H1 (cell line): Measurements from ENCODE around the gene MAP1B. TPM values are rescaled to one million over a fixed set of nuclear protein-coding genes. Genes with fewer than 3 reads are reported as not detected.

Experiments
- CTCF ChIA-PET: fragments of 300-600 bp; sonication (Branson Sonifier 250); formaldehyde crosslinking; loops from one replicate; lab custom pipeline; 2021; ENCODE audit not compliant: partially characterized antibody; lab: Charles Lee
- POLR2A ChIA-PET: fragments of 300-600 bp; sonication (Branson Sonifier 250); formaldehyde crosslinking; loops from one replicate; lab custom pipeline; 2021; ENCODE audit warnings: inconsistent platforms; ENCODE audit not compliant: partially characterized antibody; lab: Charles Lee
- DNase-seq, 2 experiments: peaks; one replicate each; pipeline versions ENCODE4 v3.0.0 to v3.0.0-alpha.2; 2010 to 2022; ENCODE audit warnings: low spot score in 2 of 2, low read depth in 1 of 2, mixed read lengths in 1 of 2
- FAIRE-seq: peaks from 2 replicates; lab custom pipeline; 2011; peaks lifted over from hg19 to GRCh38; lab: Jason Lieb, UNC
- H2AFZ ChIP-seq: 2 replicates; pipeline ENCODE4 v1.8.1; 2012; ENCODE audit warnings: low read length, inconsistent platforms
- H2AK5ac ChIP-seq: 2 replicates; pipeline ENCODE4 v1.6.1; 2013; ENCODE audit warnings: low read depth, low read length
- H2BK120ac ChIP-seq: replicated peaks from 2 replicates; pipeline ENCODE3; 2013; ENCODE audit warnings: low read depth, low read length, inconsistent platforms
- H2BK12ac ChIP-seq: 2 replicates; pipeline ENCODE4 v1.6.1; 2013; ENCODE audit warnings: low read depth, low read length
- H2BK15ac ChIP-seq: 2 replicates; pipeline ENCODE4 v1.6.1; 2013; ENCODE audit warnings: low read length
- H2BK20ac ChIP-seq: 2 replicates; pipeline ENCODE4 v1.6.1; 2013; ENCODE audit warnings: low read length
- H2BK5ac ChIP-seq: 2 replicates; pipeline ENCODE4 v1.6.1; 2013; ENCODE audit warnings: low read depth, low read length
- H3K14ac ChIP-seq: 2 replicates; pipeline ENCODE4 v1.6.1; 2013; ENCODE audit warnings: inconsistent platforms; ENCODE audit not compliant: insufficient read length
- H3K18ac ChIP-seq: 2 replicates; pipeline ENCODE4 v1.6.1; 2013; ENCODE audit warnings: low read length; ENCODE audit errors: extremely low read depth
- H3K23ac ChIP-seq: 2 replicates; pipeline ENCODE4 v1.6.1; 2013; ENCODE audit warnings: inconsistent platforms; ENCODE audit not compliant: insufficient read length
- H3K23me2 ChIP-seq: 2 replicates; pipeline ENCODE4 v1.6.1; 2013; ENCODE audit warnings: low read depth, low read length
- H3K27ac ChIP-seq: 2 replicates; pipeline ENCODE4 v1.6.1; 2011; ENCODE audit warnings: low read depth, low read length, inconsistent platforms
- H3K27me3 ChIP-seq, 4 experiments: replicated peaks in 1 of 4; 1 replicate in 1 of 4; 2 replicates in 3 of 4; pipeline versions ENCODE4 v1.6.1 to v1.8.1; 2011 to 2013; ENCODE audit warnings: low read length in 3 of 4, mild to moderate bottlenecking in 3 of 4, inconsistent platforms in 2 of 4, mixed read lengths in 2 of 4, moderate library complexity in 1 of 4; ENCODE audit not compliant: control insufficient read depth in 3 of 4, insufficient read depth in 3 of 4; ENCODE audit errors: extremely low read depth in 1 of 4
- H3K36me3 ChIP-seq, 4 experiments: 2 replicates each; pipeline versions ENCODE4 v1.6.1 to v1.8.1; 2011 to 2013; ENCODE audit warnings: mild to moderate bottlenecking in 4 of 4, low read length in 3 of 4, moderate library complexity in 2 of 4, control low read depth in 1 of 4, inconsistent platforms in 1 of 4; ENCODE audit not compliant: insufficient read depth in 4 of 4, control insufficient read depth in 2 of 4
- H3K4ac ChIP-seq: replicated peaks from 2 replicates; pipeline ENCODE3; 2013; ENCODE audit warnings: low read length, low read depth, mixed read lengths, inconsistent platforms; ENCODE audit not compliant: insufficient read length
- H3K4me1 ChIP-seq, 4 experiments: replicated peaks in 1 of 4; 1 replicate in 1 of 4; 2 replicates in 3 of 4; pipeline versions ENCODE4 v1.6.1 to v1.8.1; 2011 to 2013; ENCODE audit warnings: low read length in 3 of 4, inconsistent platforms in 2 of 4, mixed read lengths in 1 of 4; ENCODE audit not compliant: insufficient read depth in 4 of 4, control insufficient read depth in 3 of 4
- H3K4me2 ChIP-seq, 2 experiments: 2 replicates each; pipeline versions ENCODE4 v1.6.1 to v1.8.1; 2011 to 2013; ENCODE audit warnings: low read depth in 2 of 2, low read length in 2 of 2, control low read depth in 1 of 2, inconsistent platforms in 1 of 2, mild to moderate bottlenecking in 1 of 2; ENCODE audit not compliant: insufficient read depth in 1 of 2
- H3K4me3 ChIP-seq, 4 experiments: fragments of 200-600, 300-600 bp in 1 of 4; sonication (generic), shearing (Covaris generic), sonication (Bioruptor Twin) in 1 of 4; 2 replicates each; pipeline versions ENCODE4 v1.5.1 to v1.8.1; 2011 to 2016; ENCODE audit warnings: low read length in 4 of 4, low read depth in 3 of 4, control low read depth in 2 of 4, inconsistent platforms in 2 of 4, mild to moderate bottlenecking in 2 of 4, mixed read lengths in 1 of 4, moderate library complexity in 1 of 4; ENCODE audit not compliant: insufficient read depth in 2 of 4; ENCODE audit errors: extremely low read depth in 1 of 4
- H3K56ac ChIP-seq: replicated peaks from 2 replicates; pipeline ENCODE3; 2013; ENCODE audit warnings: low read depth, mild to moderate bottlenecking, mixed read lengths, low read length, inconsistent platforms; ENCODE audit not compliant: insufficient read length
- H3K79me1 ChIP-seq: 2 replicates; pipeline ENCODE4 v1.6.1; 2013; ENCODE audit warnings: low read depth, low read length, control low read depth
- H3K79me2 ChIP-seq, 2 experiments: 2 replicates each; pipeline versions ENCODE4 v1.6.1 to v1.8.1; 2012 to 2013; ENCODE audit warnings: low read length in 2 of 2, mild to moderate bottlenecking in 2 of 2, inconsistent platforms in 1 of 2; ENCODE audit not compliant: insufficient read depth in 2 of 2, control insufficient read depth in 1 of 2
- H3K9ac ChIP-seq, 4 experiments: replicated peaks in 1 of 4; 1 replicate in 1 of 4; 2 replicates in 3 of 4; pipeline versions ENCODE4 v1.6.1 to v1.8.1; 2011 to 2013; ENCODE audit warnings: low read depth in 3 of 4, low read length in 3 of 4, control low read depth in 2 of 4, mild to moderate bottlenecking in 2 of 4, moderate library complexity in 2 of 4, inconsistent platforms in 1 of 4; ENCODE audit errors: extremely low read depth in 1 of 4
- H3K9me3 ChIP-seq, 2 experiments: 2 replicates each; pipeline versions ENCODE4 v1.6.1 to v1.8.1; 2012 to 2013; ENCODE audit warnings: mild to moderate bottlenecking in 2 of 2, moderate library complexity in 2 of 2, control low read depth in 1 of 2, inconsistent platforms in 1 of 2, low read depth in 1 of 2, low read length in 1 of 2, mixed read lengths in 1 of 2; ENCODE audit not compliant: insufficient read depth in 2 of 2
- H4K20me1 ChIP-seq, 2 experiments: replicated peaks in 1 of 2; 2 replicates each; pipeline versions ENCODE3 to v1.8.1; 2011 to 2013; ENCODE audit warnings: inconsistent platforms in 2 of 2, low read length in 2 of 2, mild to moderate bottlenecking in 1 of 2; ENCODE audit not compliant: insufficient read depth in 2 of 2, control insufficient read depth in 1 of 2
- H4K5ac ChIP-seq: 2 replicates; pipeline ENCODE4 v1.6.1; 2013; ENCODE audit warnings: low read length, low read depth, mixed read lengths, inconsistent platforms; ENCODE audit not compliant: insufficient read length
- H4K8ac ChIP-seq: 2 replicates; pipeline ENCODE4 v1.8.0; 2013; ENCODE audit warnings: mild to moderate bottlenecking, moderate library complexity, low read length, inconsistent platforms; ENCODE audit not compliant: insufficient read depth; ENCODE audit errors: extremely low read depth
- H4K91ac ChIP-seq: replicated peaks from 2 replicates; pipeline ENCODE3; 2013; ENCODE audit warnings: low read length, mixed read lengths, inconsistent platforms; ENCODE audit not compliant: insufficient read length
- WGBS, 2 experiments: shearing (Covaris generic) in 1 of 2; methylation state at CpG; one replicate each; pipeline versions ENCODE4 v1.1.6 to v1.1.7; 2013 to 2015; ENCODE audit warnings: low lambda C conversion rate in 2 of 2, mixed read lengths in 2 of 2, inconsistent platforms in 1 of 2, low coverage in 1 of 2, missing lambda C conversion rate in 1 of 2; ENCODE audit not compliant: insufficient replicate concordance in 2 of 2, insufficient coverage in 1 of 2, insufficient read length in 1 of 2; ENCODE audit errors: extremely low coverage in 1 of 2, missing lambda C conversion rate in 1 of 2; 5-methylcytosine and 5-hydroxymethylcytosine counted together
- polyA plus RNA-seq, 7 experiments: library from polyadenylated mRNA; depleted of rRNA in 3 of 7; stranded (reverse) in 5 of 7; unstranded in 2 of 7; fragments of >200 nt in 5 of 7; fragments of 200-250 nt in 2 of 7; gene quantifications; 1 replicate in 5 of 7; 2 replicates in 1 of 7; 4 replicates in 1 of 7; pipeline versions ENCODE4 v1.2.1 to v1.2.3, GENCODE V29; 2011 to 2013; ENCODE audit warnings: missing spikeins in 2 of 7, mixed read lengths in 2 of 7
- total RNA-seq: library from RNA; stranded (reverse); fragmentation: NEBNext Ultra II Directional; extraction: Animal tissue kit (Norgen Biotek cat#: 25700); gene quantifications from 2 replicates; pipeline ENCODE4 v1.2.1, GENCODE V29; 2021

Gene MAP1B
- total and polyA plus RNA-seq, 2 of the 8 experiments (the other 6 are each of a cell fraction or from before 2014, with no cell fraction given), result 24.5 to 120 TPM

- no peak overlapping the region for H2BK5ac ChIP-seq
- no peak overlapping the region for H2BK15ac ChIP-seq
- H3K27ac ChIP-seq, result no peak overlapping the region
- no peaks in the 10 kb centered on the region; the same call in 1 of the 2 replicates for H3K23me2 ChIP-seq
- H3K4ac ChIP-seq, result no peak overlapping the region
- no peak overlapping the region for H2AFZ ChIP-seq
- no peak for DNase-seq
- ChIA-PET CTCF (interaction anchor here (0.9 to 2.2 kb wide), 4 partner anchors 17 to 72 kb away, joined by 3 to 8 read pairs (median 4); no protein-coding TSS in a partner anchor), POLR2A (interaction anchor here (0.7 to 1.7 kb wide), 2 partner anchors 9 to 100 kb away, joined by 3 to 4 read pairs; no protein-coding TSS in a partner anchor)
- no peak overlapping the region for H3K4me3 ChIP-seq
- H3K36me3 ChIP-seq, result peaks cover 4 to 40% (median 19%) of the 10 kb centered on the region in 4 experiments; a peak in 7 of 8 replicates
- no peak overlapping the region for H3K23ac ChIP-seq
- no peaks in the 10 kb centered on the region for H3K79me2 ChIP-seq
- no peak overlapping the region for H3K4me2 ChIP-seq
- H2AK5ac ChIP-seq, result no peak overlapping the region
- H4K20me1 ChIP-seq, result peaks cover 0 to 3% of the 10 kb centered on the region in 2 experiments
- 98% methylated on average over 3 of the region's 3 CpGs; no CpG with 5 or more reads in 1 of the 2 experiments for WGBS, 2 experiments
- H2BK12ac ChIP-seq, result no peak overlapping the region
- no peak overlapping the region for H3K14ac ChIP-seq
- H3K18ac ChIP-seq, result no peak overlapping the region
- no peak overlapping the region for H4K91ac ChIP-seq
- FAIRE-seq, result no peak
- H3K9me3 ChIP-seq, result no peaks in the 10 kb centered on the region
- H3K56ac ChIP-seq, result no peak overlapping the region
- no peaks in the 10 kb centered on the region for H3K79me1 ChIP-seq
- no peak overlapping the region for H4K5ac ChIP-seq
- peaks cover 3 to 11% (median 6%) of the 10 kb centered on the region in 4 experiments; a peak in 5 of 7 replicates for H3K4me1 ChIP-seq
- no peak overlapping the region for H4K8ac ChIP-seq
- H2BK20ac ChIP-seq, result no peak overlapping the region
- H2BK120ac ChIP-seq, result no peak overlapping the region
- H3K27me3 ChIP-seq, result peaks cover 0 to 2% (median 0%) of the 10 kb centered on the region in 4 experiments; a peak in 1 of 7 replicates
- H3K9ac ChIP-seq, result no peak overlapping the region
These were observed 101.2 kb downstream of the MAP1B start for GRCh38 chr5:72208324-72208926.
